Adipocyte (in vitro differentiated cells): ENCODE measurements around the gene BCAT1.
"Not testable (repeated sequence)": the region's sequence is repeated elsewhere in the genome, so short reads cannot be mapped to it uniquely, and the experiment has no call there.

Experiments used
- DNase-seq: peaks from one replicate; pipeline ENCODE4 v3.0.0-alpha.2; 2015; ENCODE audit warnings: low read depth
- H3K27me3 ChIP-seq: replicated peaks from 2 replicates; pipeline ENCODE4 v1.7.0; 2013; ENCODE audit warnings: mild to moderate bottlenecking, low read length, moderate library complexity; ENCODE audit not compliant: control insufficient read depth, insufficient read depth
- H3K36me3 ChIP-seq: 2 replicates; pipeline ENCODE4 v1.7.0; 2013; ENCODE audit warnings: low read length, mild to moderate bottlenecking, moderate library complexity; ENCODE audit not compliant: control insufficient read depth, insufficient read depth, severe bottlenecking
- H3K4me1 ChIP-seq: 2 replicates; pipeline ENCODE4 v1.7.0; 2013; ENCODE audit warnings: mild to moderate bottlenecking, low read length, moderate library complexity; ENCODE audit not compliant: control insufficient read depth, insufficient read depth
- H3K4me3 ChIP-seq: 2 replicates; pipeline ENCODE4 v1.7.0; 2013; ENCODE audit warnings: mild to moderate bottlenecking, low read length, moderate library complexity
- H3K9ac ChIP-seq: 2 replicates; pipeline ENCODE4 v1.7.0; 2013; ENCODE audit warnings: mild to moderate bottlenecking, low read length, moderate library complexity
- H3K9me3 ChIP-seq: 2 replicates; pipeline ENCODE4 v1.7.0; 2013; ENCODE audit warnings: mild to moderate bottlenecking, low read length, moderate library complexity; ENCODE audit not compliant: control insufficient read depth

Gene BCAT1

DNA sequence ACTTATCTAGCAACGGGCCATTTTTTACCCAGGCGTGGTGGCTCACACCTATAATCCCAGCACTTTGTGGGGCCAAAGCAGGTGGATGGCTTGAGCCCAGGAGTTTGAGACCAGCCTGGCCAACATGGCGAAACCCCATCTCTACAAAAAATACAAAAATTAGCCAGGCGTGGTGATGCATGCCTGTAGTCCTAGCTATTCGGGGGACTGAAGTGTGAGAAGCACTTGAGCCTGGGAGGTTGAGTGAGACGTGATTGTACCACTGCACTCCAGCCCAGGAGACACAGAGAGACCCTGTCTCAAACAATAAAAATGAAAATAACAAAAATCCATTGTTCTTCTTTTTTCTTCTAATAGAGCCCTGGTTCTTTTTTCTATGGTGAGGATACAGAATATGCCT is 7.5 kb upstream of the BCAT1 start:
- H3K27me3 ChIP-seq, H3K9me3 ChIP-seq, DNase-seq, H3K36me3 ChIP-seq, H3K4me1 ChIP-seq, H3K4me3 ChIP-seq, H3K9ac ChIP-seq: not testable (repeated sequence)

DNA sequence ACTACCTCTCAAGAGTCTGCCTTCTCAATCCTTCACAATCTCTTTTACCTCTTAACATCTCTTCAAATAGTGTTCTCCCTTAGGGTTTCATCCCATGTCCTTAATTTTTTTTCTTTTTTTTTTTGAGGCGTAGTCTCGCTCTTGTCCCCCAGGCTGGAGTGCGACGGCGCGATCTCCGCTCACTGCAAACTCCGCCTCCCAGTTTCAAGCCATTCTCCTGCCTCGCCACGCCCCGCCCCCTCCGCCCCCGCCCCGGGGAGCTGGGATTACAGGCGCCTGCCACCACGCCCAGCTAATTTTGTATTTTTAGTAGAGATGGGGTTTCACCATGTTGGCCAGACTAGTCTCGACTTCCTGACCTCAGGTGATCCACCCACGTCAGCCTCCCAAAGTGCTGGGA is 7.0 kb upstream of the BCAT1 start:
- H3K36me3 ChIP-seq: no peaks in the 10 kb centered on the region
- H3K4me1 ChIP-seq: no peaks in the 10 kb centered on the region
- H3K9ac ChIP-seq: no peak overlapping the region
- no peak overlapping the region for H3K4me3 ChIP-seq
- DNase-seq: no peak
- H3K27me3 ChIP-seq: no peaks in the 10 kb centered on the region
- H3K9me3 ChIP-seq: no peaks in the 10 kb centered on the region

DNA sequence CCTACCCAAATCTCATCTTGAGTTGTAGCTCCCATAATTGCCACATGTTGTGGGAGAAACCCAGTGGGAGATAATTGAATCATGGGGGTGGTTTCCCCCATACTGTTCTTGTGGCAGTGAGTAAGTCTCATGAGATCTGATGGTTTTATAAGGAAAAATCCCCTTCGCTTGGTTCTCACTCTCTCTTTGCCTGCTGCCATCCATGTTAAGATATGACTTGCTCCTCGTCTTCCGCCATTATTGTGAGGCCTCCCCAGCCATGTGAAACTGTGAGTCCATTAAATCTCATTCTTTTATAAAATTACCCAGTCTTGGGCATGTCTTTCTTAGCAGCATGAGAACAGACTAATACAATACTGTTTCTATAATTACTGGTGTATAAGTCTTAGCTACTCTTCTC is 6.5 kb upstream of the BCAT1 start:
- no peaks in the 10 kb centered on the region for H3K27me3 ChIP-seq
- H3K4me3 ChIP-seq: no peak overlapping the region
- no peaks in the 10 kb centered on the region for H3K4me1 ChIP-seq
- H3K9ac ChIP-seq: no peak overlapping the region
- no peak for DNase-seq
- H3K9me3 ChIP-seq: no peaks in the 10 kb centered on the region
- H3K36me3 ChIP-seq: no peaks in the 10 kb centered on the region

DNA sequence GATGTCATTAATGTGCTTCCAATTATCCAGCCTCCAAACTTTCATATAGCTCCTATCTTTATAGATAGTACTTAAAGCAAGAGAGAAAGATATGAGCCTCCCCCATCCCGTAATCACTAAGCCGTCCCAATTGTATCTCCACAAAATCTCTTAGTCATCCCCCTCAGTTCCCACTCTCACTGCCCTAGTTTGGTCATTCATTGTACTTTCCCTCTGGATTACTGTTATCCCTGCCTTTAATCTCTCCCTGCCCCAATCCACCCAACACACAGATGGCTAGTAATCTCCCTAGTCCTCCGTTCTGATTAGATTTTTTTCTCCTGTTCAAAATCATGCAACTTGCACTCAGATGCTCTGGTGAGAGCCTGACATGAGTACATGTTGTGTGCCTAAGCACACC is 5.4 kb upstream of the BCAT1 start:
- DNase-seq: no peak
- H3K9me3 ChIP-seq: no peaks in the 10 kb centered on the region
- no peaks in the 10 kb centered on the region for H3K27me3 ChIP-seq

DNA sequence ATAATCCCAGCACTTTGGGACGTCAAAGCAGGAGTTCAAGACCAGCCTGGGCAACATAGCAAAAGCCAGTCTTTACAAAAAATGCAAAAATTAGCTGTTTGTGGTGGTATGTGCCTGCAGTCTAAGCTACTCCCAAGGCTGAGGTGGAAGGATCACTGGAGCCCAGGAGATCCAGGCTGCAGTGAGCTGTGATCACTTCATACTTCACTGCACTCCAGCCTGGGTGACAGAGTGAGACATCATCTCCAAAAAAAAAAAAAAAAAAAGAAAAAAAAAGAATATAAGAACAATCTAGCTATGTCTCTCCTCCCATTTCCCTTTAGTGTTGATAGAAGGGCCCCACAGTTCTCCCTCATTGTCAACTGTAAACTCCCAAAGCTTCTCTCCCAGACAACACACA is 3.5 kb upstream of the BCAT1 start:
- Histone ChIP-seq H3K4me3 (no peak overlapping the region), H3K36me3 (no peaks in the 10 kb centered on the region), H3K9ac (no peak overlapping the region), H3K9me3 (no peaks in the 10 kb centered on the region), H3K27me3 (no peaks in the 10 kb centered on the region), H3K4me1 (peaks cover 7% of the 10 kb centered on the region)
- DNase-seq: no peak

More for the DNA sequence above, 5.4 kb upstream of the BCAT1 start:
- Histone ChIP-seq H3K4me1 (peaks cover 1% of the 10 kb centered on the region), H3K9ac (no peak overlapping the region), H3K36me3 (no peaks in the 10 kb centered on the region), H3K4me3 (no peak overlapping the region)

DNA sequence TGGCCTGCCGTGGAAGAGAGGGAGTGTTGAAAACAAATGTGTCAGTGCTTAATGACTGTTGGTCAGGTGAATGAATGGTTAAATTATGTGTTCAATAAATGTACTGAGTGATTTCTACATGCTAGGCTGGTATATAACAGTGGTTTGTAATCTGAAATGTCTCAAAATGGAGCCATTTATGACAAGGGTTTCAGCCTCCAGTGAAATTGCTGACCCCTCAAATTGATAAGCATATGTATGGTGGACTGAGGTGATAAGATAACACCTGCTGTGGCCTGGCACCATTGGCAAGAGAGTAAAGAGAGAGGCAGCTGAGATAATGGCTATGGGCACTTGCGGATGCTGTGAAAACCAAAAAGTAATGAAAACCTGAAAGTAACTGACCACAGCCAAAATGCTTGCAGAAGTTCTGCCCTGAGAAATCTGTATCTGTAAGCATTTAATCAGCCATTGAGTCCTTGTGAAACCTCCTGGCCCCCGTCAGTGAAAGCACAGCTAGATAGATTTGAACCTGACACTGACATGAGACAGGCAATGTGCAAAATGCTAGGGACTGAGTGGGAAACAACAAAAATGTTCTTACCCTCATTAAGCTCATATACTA is 1.4 kb upstream of the BCAT1 start:
- no peak for DNase-seq
- H3K36me3 ChIP-seq: no peaks in the 10 kb centered on the region
- no peak overlapping the region for H3K4me3 ChIP-seq
- no peaks in the 10 kb centered on the region for H3K9me3 ChIP-seq
- H3K4me1 ChIP-seq: peaks cover 27% of the 10 kb centered on the region
- H3K9ac ChIP-seq: no peak overlapping the region
- no peaks in the 10 kb centered on the region for H3K27me3 ChIP-seq

DNA sequence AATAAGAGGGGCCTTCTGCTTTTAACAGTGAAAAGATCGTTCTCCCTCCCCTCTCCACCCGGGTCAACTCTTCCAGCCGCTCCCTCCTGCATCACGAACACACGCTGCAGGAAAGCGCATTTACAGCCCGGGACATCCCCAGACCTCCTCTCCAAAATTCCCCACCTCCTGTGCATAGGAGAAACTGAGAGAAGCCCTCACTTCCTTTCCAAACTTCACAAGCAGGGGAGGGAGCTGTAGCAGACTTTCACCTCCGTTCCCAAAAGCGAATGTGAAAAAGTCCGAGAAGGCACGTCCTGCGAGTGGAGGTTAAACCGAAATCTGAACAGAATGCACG is 513 bp downstream of the BCAT1 start:
- peaks cover 2% of the 10 kb centered on the region for H3K36me3 ChIP-seq
- H3K27me3 ChIP-seq: no peaks in the 10 kb centered on the region
- no peaks in the 10 kb centered on the region for H3K9me3 ChIP-seq
- H3K9ac ChIP-seq: peak overlapping the region; percentile 97
- peak; percentile 65 for DNase-seq
- peaks cover 41% of the 10 kb centered on the region for H3K4me1 ChIP-seq
- H3K4me3 ChIP-seq: peak overlapping the region; percentile 99

DNA sequence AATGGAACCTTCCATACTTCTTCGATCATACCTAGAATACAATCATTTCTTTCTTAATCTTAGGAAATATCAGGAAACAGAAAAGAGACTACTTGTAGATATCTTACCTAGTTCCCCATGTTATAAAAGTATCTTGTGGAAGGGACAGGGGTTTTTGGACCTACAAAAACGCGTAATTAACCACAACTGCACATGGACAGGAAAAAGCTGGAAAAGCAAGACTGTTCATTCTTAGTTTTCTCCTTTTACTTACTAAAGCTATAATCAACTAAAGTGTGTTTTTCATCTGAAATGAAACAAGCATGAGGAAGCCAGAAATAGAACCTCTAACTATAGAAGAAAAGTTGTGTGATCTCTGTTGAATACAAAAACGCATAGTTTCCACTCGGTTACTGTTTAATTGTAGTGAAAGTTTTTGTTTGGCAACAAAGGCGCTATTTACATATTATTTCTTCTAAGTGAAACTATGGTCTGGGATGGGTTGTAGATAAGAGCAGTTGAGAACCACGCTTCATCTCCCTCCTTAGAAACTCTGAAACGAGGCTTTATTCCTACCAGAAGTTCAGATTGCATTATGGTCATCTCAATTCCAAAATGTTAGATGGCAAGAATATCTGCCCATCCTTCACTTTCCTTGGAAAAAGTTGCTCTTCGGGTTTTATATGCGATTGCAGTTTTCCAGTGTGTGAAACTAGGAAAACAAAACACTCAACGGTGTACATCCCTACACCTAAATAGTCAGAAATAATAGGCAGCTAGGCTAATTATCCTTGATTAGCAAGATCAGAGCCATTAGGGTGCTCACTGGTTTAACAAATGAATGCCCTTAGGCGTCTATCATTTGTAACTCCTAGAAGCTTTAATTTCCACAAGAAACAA is 1.1 kb downstream of the BCAT1 start:
- no peaks in the 10 kb centered on the region for H3K27me3 ChIP-seq
- H3K4me3 ChIP-seq: peak overlapping the region; percentile 99
- peak overlapping the region; percentile 97 for H3K9ac ChIP-seq
- H3K4me1 ChIP-seq: peaks cover 41% of the 10 kb centered on the region
- peak; percentile 37 for DNase-seq
- H3K36me3 ChIP-seq: peaks cover 2% of the 10 kb centered on the region
- H3K9me3 ChIP-seq: no peaks in the 10 kb centered on the region

DNA sequence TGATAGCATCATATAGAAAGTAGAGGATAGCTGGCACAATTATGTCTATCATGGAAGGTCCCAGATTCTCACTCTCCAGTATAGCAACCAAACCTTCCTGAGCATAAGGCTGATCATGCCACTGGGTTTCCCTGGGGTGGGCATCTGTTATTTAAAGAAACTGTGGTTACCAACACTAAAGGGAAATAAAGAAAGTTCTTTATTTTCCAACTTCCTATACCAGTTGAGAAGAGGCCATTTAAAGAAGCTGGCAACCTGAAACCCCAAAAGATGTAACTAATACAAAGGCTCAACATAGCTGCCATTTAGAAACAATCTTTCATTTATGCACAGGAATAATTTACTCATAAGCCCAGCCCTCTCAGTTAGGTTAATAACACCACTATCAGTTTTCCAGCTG is 3.1 kb downstream of the BCAT1 start:
- Histone ChIP-seq H3K9me3 (no peaks in the 10 kb centered on the region), H3K27me3 (no peaks in the 10 kb centered on the region), H3K4me3 (peak overlapping the region; percentile 99), H3K4me1 (peaks cover 41% of the 10 kb centered on the region), H3K36me3 (peaks cover 2% of the 10 kb centered on the region), H3K9ac (peak overlapping the region; percentile 97)
- DNase-seq: no peak

DNA sequence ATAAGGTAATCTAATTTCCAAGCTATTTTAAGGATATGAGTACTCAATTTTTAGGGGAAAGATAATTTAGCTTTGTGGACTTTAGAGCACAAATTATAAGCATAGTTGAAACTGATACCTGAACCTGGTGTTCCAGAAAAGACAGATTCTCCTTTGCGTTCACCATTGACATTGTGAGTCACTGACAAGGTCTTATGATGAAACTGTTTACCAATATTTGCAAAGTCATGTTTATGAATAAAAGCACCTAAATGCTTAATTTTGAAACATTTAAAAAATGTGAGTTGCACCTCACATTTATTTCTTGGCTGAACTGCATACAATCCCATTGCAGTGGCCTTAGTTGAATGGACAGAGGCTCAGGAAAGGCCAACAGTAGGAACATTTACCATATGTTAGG is 3.9 kb downstream of the BCAT1 start:
- peaks cover 2% of the 10 kb centered on the region for H3K36me3 ChIP-seq
- H3K9ac ChIP-seq: no peak overlapping the region
- no peaks in the 10 kb centered on the region for H3K9me3 ChIP-seq
- H3K4me3 ChIP-seq: no peak overlapping the region
- no peak for DNase-seq
- no peaks in the 10 kb centered on the region for H3K27me3 ChIP-seq
- H3K4me1 ChIP-seq: peaks cover 45% of the 10 kb centered on the region

DNA sequence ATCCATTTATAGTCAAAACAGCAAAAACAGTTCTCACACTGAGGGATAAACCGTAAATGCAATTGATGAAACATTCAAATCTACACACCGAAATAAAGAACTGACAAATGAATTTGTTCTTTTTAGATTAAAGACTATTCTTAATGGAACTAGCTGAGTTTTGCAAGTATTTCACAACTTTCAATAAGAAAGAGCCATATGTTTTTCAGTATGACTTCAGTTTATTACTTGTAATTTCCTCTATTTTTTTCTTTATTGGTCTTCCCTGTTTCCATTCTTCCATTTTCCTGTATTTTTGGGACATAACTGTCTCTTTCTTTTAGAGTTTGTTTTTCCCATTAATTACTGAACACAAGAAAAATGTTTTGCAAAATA is 4.3 kb downstream of the BCAT1 start:
- no peak overlapping the region for H3K9ac ChIP-seq
- H3K9me3 ChIP-seq: no peaks in the 10 kb centered on the region
- H3K4me3 ChIP-seq: no peak overlapping the region
- DNase-seq: peak; percentile 46
- no peaks in the 10 kb centered on the region for H3K27me3 ChIP-seq
- peaks cover 45% of the 10 kb centered on the region for H3K4me1 ChIP-seq
- H3K36me3 ChIP-seq: peaks cover 2% of the 10 kb centered on the region
